ENCODE measurements around the gene NCOA7.
"Not testable (repeated sequence)": the region's sequence is repeated elsewhere in the genome, so short reads cannot be mapped to it uniquely, and the experiment has no call there.

Gene NCOA7

GRCh38 chr6:125927761-125928160, 137.0 kb downstream of the NCOA7 start:
- no peak for DNase-seq

DNA sequence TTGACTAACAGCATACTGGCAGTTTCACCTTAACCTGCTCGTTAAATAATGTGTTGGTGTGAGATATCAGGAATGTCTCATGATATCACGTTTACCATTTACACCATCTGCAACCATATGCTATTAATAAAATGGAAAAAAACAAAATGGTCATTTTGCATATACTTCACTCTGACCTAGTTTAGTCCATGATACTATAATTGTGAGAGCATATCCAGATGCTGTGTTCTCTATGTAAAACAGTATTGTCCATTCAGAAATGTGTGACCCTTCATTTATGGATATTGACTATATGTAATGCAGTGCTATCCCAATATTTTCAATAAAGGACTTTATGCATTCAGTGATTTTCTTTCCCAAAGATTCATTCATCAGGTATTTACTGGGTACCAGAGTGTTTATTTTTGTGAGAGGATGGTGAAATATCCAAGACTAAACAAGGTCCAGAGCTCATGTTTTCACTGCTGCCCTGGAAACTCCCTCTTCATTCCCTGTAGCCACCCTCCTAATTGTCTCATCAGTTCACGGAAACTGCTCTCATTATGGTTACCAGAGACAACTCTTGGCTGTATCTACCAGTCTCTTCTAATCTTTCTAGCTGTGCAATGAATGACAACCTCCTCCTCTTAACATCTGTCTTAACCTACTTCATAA, 140.1 kb downstream of the NCOA7 start:
- no peak for DNase-seq

GRCh38 chr6:125931733-125932450, 141.1 kb downstream of the NCOA7 start:
- DNase-seq, result no peak

DNA sequence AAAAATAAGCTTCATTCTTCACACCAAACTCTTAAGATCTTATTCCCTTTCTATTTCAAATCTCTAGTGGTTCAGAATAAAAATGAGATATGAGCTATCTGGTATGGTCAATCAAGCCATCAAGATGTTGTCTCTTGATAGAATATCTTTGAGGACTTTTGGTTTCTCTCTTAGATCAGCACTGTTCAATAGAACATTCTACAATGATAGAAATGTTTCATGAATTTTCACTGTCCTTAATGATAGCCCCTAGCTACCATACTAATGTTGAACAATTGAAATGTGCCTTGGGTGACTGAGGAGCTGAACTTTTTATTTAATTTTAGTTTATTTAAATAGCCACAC, 141.7 kb downstream of the NCOA7 start:
- no peak for DNase-seq

GRCh38 chr6:125935520-125935919, 144.8 kb downstream of the NCOA7 start:
- not testable (repeated sequence) for DNase-seq

DNA sequence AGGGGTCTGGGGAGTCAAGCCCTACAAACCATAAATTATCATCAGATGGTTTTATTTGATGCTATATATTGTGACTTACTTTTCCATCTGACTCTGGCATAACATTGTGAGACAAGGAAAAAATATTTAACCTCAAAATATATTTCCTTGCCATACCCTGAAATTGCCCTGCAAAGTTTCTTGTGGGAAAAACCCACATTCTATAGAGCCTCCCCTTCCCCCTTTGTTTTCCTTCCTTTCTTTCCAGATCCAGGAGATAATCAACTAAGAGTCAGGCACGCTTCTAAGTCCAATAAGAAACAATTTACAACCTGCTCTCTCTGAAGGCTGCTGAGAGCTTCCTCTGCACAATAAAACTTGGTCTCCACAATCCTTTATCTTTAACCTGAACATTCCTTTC, 148.3 kb downstream of the NCOA7 start:
- no peak for DNase-seq

- no peak for DNase-seq
These were observed 149.0 kb downstream of the NCOA7 start for GRCh38 chr6:125939791-125940190.

DNA sequence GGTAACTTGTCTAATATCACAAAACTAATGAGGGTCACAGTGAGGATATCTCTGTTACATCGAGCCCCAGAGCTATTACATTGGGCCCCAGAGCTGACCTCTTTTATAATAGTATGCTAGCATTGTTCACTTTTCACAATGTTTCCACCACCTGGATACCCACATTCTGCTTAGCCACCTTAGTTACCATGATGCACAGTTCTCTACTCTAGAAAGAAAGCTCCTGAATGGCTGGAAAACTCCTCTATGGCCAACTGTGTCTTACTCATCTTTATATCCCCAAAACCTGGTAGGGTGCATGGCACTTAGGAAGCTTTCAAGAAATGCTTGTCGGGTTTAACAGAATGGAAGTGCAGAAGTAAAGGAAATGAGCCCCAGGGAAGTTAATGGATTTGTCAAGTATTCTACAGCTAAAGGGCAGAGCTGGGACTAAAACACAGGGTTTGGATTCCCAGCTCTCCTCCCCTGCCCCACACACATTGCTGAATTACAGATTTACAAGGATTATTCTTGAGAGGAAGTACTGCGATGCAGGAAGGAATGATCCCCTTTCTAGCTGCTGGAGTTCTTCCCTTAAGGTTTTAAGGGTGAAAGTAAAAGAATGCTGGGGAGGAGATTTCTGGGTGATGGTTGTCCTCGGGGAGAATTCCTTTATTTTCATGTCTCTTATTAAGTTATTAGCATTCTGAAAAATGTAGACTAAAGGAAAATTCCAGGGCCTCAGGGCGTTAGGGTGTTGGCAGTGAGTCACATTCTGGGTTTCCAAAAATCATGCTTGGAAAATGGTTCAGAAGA, 149.7 kb downstream of the NCOA7 start:
- DNase-seq, result no peak

- DNase-seq, result no peak
These were observed 152.1 kb downstream of the NCOA7 start for GRCh38 chr6:125942672-125943527.

GRCh38 chr6:125943528-125944433, 153.0 kb downstream of the NCOA7 start:
- no peak for DNase-seq

DNA sequence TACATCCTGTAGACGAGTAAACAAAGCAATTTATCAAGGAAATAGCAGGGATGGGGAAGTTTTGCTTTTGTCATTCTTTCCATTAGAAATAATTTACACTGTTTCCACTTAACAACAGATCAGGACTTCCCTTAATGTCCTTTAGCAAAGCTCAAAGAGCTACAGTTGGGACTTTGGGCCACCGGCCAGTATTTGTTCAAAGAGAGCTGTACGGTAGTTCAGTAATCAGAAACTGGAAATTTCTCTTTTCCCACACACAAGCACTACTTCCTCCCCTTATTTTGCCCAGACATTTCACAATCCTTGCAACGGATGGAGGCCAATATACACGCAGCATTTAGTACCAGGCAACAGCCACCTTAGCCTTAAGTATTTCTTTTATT, 153.7 kb downstream of the NCOA7 start:
- DNase-seq, result no peak

DNA sequence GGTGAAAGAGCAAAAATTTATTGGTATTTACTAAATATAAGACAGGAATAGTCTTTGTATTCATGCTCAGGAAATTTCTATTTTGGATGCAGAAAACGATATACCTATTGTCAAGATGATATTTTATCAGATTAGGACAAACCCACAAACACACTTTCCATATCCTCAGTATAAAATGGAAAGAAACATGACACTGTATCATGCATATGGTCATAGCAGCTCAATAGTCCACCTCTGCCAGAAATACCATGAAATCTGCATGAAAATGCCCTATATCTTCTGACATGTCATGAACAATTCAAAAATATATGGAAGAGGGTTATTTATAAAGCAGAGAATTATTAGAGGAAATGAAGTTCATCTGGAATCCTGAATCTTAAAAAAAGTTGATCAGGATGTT, 154.1 kb downstream of the NCOA7 start:
- no peak for DNase-seq

DNA sequence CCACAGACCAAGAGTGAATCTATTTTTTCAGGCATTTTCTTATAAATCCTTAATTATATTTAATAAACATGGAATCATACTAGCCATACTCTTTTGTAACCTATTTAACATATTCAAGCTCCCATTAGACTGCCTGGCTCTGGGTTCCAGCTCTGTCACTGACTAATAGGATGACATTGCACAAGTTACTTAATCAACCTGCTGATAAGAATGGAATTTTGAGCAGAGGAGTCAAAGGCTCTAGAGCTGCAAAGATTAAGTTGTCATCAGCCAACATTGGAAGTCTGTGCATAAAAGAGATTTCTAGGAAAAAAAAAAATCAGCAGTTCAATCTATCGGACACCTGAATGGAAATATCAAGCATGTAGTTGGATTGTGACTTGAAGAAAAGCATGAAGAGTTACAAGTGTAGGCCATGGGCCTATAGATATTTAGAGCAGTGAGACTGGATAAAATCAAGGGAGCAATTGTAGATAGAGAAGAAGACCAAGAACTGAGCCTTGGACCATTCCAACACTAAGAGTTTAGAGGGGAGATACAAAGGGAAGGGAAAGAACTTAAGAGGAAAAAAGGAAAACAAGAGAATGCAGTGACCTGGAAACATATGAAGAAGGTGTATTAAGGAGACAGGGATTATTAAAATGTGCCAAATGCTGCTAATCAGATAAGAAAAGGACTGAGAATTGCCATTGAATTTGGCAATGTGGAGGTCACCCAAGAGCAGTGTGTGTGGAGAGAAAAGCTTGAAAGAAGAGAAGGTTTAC, 154.8 kb downstream of the NCOA7 start:
- DNase-seq, result no peak

- no peak for DNase-seq
These were observed 156.9 kb downstream of the NCOA7 start for GRCh38 chr6:125947615-125948014.

DNA sequence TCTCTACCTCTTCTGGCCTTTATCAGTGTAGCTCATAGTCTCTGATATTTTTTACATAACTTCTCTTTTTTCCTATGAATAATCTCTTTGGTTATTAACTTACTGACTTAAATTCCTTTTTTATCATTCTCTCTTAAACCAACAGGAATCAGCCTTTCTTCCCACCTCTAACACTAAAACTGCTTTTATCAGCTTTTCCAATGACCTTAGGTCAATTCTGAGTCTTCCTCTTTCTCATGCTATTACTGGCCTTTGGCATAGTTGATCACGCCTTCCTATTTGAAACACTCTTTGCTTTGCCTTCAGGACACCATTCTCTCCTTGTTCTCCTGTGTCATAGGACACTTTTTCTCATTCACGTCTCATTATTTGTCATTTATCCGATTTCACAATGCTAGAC, 157.7 kb downstream of the NCOA7 start:
- DNase-seq, result no peak

GRCh38 chr6:125949069-125949468, 158.3 kb downstream of the NCOA7 start:
- DNase-seq, result no peak

DNA sequence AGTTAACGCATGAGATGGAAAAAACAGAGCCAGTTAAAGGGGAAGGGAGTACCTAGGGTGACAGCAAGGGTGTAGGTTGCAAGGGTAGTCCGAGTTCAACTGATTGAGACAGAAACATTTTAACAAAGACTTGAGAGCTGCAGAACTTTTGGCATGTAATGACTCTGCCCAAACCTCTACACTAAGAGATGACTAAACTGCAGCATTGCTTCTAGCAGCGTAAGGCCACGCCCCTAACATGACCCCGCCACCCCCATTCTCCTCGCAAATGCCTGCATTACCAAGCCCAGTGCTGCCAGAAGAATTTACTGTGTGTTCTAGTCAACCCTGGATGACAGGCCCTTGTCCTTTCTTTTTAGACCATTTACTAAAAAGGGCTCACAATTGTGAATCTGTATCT, 159.5 kb downstream of the NCOA7 start:
- DNase-seq, result peak; percentile 18 to 31

GRCh38 chr6:125950716-125951115, 160.0 kb downstream of the NCOA7 start:
- DNase-seq, result not testable (repeated sequence)

DNA sequence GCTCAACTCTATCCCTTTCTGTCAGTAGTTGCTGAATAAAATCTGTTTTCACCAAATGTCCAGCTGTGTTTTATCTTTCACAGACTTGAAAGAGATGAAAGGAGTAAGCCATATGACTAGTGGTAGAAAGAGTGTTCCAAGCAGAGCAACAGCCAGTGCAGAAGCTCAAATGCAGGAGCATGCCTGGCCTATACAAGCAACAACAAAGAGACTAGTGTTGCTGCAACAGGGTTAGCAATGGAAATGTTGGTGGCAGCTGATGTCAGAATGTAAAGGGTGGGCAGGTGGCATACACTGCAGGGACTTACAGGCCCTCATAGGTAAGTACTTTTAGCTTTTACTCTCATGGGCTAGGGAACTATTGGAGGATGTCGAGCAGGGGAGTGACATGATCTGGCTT, 160.6 kb downstream of the NCOA7 start:
- no peak for DNase-seq

DNA sequence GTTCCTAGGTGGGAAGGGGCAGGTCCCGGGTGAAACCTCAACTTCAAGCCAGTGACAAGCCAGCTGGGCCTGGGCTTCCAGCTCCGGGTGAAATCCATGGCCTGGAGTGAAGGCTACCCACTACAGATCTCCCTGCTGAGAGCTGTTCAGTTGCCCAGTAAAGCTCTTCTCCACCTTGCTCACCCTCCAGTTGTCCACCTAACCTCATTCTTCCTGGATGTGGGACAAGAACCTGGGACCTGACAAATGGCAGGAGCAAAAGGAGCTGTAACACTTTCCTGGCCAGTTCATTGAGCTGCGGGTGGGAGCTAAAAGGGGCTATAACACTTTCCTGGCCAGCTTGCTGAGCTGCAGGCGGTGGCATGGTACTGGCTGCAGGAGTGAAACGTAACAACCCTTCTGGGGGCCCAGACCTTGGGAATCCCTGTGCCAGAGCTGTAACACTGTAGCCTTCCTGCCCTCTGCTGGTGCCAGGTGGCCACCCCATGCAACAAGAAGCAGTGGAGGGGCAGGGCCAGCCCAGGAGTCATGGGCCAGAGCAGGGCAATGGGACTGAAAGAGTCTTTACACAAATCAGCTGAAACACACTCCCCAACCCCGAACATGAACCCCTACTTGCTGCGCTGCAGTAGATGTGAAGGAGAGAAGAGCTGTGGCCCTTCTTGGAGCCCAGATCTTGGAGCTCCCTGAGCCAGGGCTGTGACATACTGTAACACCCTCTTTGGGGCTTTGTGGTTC, 162.2 kb downstream of the NCOA7 start:
- peak; percentile 45 to 48 for DNase-seq

GRCh38 chr6:125953502-125953875, 162.7 kb downstream of the NCOA7 start:
- no peak for DNase-seq
